Activated CD4-positive, CD25-positive, alpha-beta regulatory T cell treated with anti-CD3 and anti-CD28 coated beads, Interleukin-2, amount 50 U/mL, for 24 hours (primary cell): ENCODE results near the gene NEXN.
A peak's percentile ranks its signal among the peaks of the same experiment; 100 is the strongest.
"Not testable (repeated sequence)": the region's sequence is repeated elsewhere in the genome, so short reads cannot be mapped to it uniquely, and the experiment has no call there.

ENCODE experiments used
- ATAC-seq, 2 donors: fragments of 150-1000 bp; cut with Tn5 transposase; one replicate each; pipeline ENCODE4 v1.10.0; 2021; ENCODE audit warnings: mild to moderate bottlenecking in 1 of 2, moderate library complexity in 1 of 2

The NEXN gene

GRCh38 chr1:77972080-77972479 is 83.7 kb downstream of the NEXN start:
- ATAC-seq = no peak

DNA sequence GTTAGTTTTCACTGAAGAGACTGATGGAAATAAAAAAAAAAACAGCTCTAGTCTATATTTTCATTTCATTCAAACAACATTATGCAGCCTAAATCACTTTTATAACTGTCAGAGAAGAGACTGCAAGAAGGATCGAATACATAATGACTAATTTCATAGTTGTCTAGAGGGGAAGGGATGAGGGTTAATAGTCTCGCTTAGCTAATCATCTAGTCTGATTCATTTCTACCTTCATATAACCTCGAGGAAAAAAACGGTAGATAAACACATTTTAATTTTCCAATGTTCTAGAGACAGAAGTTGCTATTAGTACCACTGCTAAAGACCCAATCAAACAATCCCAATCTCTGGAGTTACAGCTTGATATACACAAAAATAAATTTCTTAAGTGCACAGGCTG is 87.0 kb downstream of the NEXN start:
- ATAC-seq = peak; percentile 27 to 28

DNA sequence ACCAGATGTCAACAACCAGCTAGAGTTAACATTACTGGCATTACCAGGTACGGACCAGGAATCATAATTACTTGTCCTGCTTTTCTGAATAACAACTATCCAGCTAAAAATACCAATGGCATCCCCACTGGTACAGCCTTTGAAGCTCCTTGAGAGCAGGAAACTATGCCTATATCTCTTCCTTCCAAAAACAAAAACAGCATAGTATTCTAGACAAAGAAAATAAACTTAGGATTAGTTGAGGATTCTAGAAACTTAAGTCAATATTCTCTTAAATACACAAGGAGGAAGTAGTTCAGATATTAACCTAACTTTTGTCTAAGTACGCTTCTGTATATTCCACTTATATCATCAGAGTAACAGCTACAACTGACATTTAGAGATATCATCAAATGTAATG is 87.5 kb downstream of the NEXN start:
- ATAC-seq = no peak

- ATAC-seq = no peak
Measured at GRCh38 chr1:77976433-77977076, 88.1 kb downstream of the NEXN start.

DNA sequence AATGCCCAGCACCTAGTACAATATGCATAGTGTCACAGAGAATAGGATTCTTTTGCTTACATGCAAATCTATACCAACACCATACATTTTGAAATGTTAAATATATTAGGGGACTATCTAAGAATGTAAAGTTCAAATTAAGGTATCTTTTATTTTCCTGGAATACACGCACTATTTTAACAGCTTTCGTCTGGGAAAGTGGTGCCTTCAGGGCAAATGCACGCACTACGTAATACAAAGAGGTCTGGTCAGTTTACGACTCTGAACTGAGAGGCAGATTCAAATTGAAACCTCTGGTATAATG is 89.5 kb downstream of the NEXN start:
- ATAC-seq = no peak

DNA sequence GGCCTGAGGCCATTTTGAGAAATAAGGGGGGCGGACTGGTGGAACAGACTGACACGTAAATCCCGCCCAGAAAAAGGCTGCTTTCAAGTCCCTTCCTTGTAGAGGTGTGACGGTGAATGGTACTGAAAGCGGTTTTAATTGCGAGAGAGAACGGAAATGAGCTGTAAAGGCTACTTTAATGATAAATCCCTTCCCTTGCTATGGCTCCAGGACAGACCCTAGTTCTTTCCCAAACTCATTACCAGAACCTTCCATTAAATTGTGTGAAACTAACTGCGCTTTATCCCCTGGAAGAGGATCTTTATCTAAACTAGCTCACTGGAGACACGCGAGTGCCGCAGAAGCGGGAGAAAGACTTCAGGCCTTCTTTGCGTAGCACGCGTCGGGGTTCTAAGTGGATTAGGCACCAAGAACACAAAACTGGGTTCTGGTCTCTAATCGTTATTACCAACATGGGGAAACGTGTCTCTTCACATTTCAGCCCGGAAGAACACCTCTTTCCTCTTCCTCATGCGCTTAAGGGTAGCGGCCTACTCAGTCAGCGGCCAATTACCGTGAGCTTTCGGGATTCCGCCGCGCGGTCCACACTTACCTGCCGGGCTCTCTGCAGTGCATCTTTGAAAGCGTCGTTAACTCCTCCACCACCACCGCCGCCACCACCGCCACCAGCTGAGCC is 90.0 kb downstream of the NEXN start:
- peak; percentile 65 to 73 for ATAC-seq

GRCh38 chr1:77978969-77979876 is 90.8 kb downstream of the NEXN start, which contains the start of gene FUBP1:
Gene FUBP1 (minus strand): TSS chr1:77979072. CDS start chr1:77979004, 68 bp downstream.
- ATAC-seq = peak; percentile 74 to 76

DNA sequence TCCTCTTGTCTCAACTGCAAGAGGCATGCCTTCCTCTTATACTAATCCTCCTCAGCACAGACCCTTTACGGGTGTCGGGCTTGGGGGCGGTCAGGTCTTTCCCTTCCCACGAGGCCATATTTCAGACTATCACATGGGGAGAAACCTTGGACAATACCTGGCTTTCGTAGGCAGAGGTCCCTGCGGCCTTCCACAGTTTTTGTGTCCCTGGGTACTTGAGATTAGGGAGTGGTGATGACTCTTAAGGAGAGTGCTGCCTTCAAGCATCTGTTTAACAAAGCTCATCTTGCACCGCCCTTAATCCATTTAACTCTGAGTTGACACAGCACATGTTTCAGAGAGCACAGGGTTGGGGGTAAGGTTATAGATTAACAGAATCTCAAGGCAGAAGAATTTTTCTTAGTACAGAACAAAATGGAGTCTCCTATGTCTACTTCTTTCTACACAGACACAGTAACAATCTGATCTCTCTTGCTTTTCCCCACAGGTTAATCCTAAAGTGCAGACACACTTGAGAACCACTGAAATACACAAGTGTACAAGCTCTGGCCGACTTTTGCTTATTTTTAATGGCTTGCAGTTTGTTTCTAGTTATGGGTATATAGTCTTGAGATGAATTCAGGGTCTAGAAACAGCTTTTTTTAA is 95.0 kb downstream of the NEXN start:
- ATAC-seq = not testable (repeated sequence)

GRCh38 chr1:77983997-77984355 is 95.6 kb downstream of the NEXN start:
- ATAC-seq = no peak

GRCh38 chr1:77984629-77985028 is 96.2 kb downstream of the NEXN start:
- ATAC-seq = no peak

DNA sequence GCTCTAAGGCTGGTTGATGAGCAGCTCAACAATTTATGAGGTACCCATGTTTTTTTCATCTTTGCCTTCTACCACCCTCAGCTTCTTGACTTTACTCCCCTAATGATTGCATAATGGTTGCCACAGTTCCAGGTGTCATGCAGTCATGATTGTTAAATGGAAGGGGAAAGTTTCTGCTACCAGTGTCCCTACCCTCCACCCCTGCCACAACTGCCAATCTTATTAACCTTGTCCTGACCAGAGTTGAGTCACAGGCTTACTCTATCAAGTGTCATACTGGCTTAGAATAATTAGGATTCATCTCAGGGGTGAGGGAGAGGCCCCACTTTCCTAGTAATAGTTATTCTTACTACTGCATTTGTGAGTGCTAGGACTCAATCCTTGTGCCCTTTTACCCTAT is 98.4 kb downstream of the NEXN start:
- peak; percentile 85 to 87 for ATAC-seq

DNA sequence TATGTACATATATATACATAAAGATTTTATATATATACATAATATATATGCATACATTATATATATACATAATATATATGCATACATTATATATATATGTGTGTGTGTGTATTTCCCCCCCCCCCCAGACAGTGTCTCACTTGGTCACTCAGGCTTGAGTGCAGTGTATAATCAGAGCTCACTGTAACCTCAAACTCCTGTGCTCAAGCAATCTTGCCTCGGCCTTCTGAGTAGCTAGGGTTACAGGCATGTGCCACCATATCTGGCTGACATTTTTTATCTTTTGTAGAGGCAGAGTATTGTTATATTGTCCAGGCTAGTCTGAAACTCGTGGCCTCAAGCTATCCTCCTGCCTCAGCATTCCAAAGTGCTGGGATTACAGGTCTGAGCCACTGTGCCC is 99.5 kb downstream of the NEXN start:
- ATAC-seq = no peak

DNA sequence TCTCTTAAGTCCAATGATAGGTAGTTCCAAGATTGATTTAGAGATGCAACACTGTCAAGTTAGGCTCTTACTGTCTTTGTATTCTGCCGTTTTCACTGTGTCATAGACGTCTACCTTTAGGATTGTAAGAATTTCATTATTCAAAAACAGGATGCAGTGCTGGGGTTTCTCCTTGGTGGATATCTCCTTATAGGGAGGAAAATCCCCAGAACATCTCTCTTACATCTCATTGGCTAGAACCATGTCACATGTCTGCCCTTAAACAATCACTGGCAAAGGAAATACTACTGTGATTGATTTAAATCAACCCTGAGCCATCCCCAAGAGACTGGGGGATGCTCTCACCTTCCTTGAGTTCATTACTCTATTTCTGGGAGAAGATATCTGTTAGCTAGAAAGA is 101.3 kb downstream of the NEXN start:
- ATAC-seq = no peak

DNA sequence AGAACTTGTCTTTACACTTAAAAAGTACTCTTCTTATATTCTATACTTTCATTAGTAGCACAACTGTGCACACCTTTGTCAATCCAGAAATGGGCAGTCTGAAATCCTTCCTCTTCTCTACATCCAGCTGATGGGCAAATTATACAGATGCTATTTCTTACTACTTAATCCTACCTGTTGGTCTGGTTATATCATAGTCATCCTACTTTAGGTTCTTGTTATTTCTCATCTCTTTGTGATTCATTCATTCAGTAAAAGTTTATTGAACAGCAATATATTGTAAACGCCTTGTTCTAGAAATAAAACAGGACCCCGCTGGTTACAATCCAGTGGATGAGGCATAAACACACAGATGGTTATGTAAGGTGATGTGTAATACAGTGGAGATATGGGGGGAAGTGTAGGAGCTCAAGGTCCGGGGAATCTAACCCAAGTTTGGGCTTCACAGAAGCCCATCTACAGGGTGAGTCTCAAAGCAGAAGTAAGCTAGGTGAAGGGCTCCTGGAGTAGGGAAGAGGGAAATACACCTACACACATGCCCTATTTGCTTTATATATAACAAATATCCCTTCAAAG is 102.3 kb downstream of the NEXN start:
- ATAC-seq = peak; percentile 25 to 30

GRCh38 chr1:77991638-77992037 is 103.2 kb downstream of the NEXN start:
- peak; percentile 30 to 39 for ATAC-seq
